Measurements from ENCODE around the gene FAM120C. TPM values are rescaled to one million over a fixed set of nuclear protein-coding genes. Genes with fewer than 3 reads are reported as not detected.

Gene FAM120C
- total and polyA plus RNA-seq, 10 of the 15 experiments (the other 5 are each of a cell fraction or from before 2014, with no cell fraction given), result 1.3 to 9.8 (median 4.9) TPM

DNA sequence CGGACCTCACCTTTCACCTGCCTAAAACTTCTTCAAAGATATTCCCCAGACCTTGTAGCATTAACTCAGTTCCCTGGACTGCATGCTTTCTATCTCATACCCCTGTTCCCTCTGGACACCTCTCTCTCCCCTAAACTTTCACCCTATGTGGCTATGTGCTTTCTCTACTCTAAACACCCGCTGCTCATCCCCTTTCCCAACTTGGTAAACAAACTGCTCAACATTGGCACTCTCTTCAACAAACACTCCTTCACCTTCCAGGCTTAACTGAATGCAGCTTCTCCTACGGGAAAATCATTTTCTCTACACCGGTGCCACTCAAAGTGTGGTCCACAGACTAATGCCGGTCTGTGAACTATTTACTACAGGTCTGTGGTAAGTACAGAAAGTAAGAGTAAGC lies 158.7 kb downstream of the FAM120C start:
- BruUV-seq (replicated peaks), result no TSS peak
- SMC1A ChIA-PET (ENCODE audit: uncharacterized antibody, unreplicated experiment), result no interaction called here

More for the DNA sequence above, 158.7 kb downstream of the FAM120C start:
- DNase-seq (ENCODE audit: low read depth, low spot score), result no peak
- H3K4me3 ChIP-seq, result no peak overlapping the region
- H3K27me3 ChIP-seq (replicated peaks in 1 of 2; ENCODE audit: control insufficient read depth in 2 of 2, insufficient read depth in 2 of 2, low read length in 1 of 2), result no peaks in the 10 kb centered on the region
- ChIA-PET RAD21 (ENCODE audit: unreplicated experiment) (no interaction called here), POLR2A (interaction anchor here (0.7 kb wide), 1 partner anchor 152 kb away, joined by 5 read pairs; no protein-coding TSS in a partner anchor), CTCF (no interaction called here)
- H3K4me1 ChIP-seq (ENCODE audit: control insufficient read depth, insufficient read depth, low read length), result no peaks in the 10 kb centered on the region
- H3K4me2 ChIP-seq (ENCODE audit: control insufficient read depth, insufficient read depth), result no peak overlapping the region
- peaks cover 0 to 1% of the 10 kb centered on the region in 2 experiments; a peak in 2 of 4 replicates for H3K36me3 ChIP-seq (ENCODE audit: control insufficient read depth in 2 of 2, insufficient read depth in 2 of 2, low read length in 1 of 2)
- no peak overlapping the region for H3K9ac ChIP-seq (ENCODE audit: control insufficient read depth, insufficient read depth, low read length)
- ATAC-seq, result no peak
- H2AFZ ChIP-seq (ENCODE audit: control insufficient read depth, low read depth, low read length), result no peak overlapping the region
- no peak for TF ChIP-seq MXI1 (IDR thresholded peaks at IDR 0.05; ENCODE audit: low read depth, low read length)
- no peak for TF ChIP-seq NRF1 (conservative IDR thresholded peaks at IDR 0.05; ENCODE audit: low read depth, low read length)
- no peak for TF ChIP-seq STAT3 (IDR thresholded peaks at IDR 0.05; ENCODE audit: low read depth, low read length)
- TF ChIP-seq TAF1 (IDR thresholded peaks at IDR 0.05; ENCODE audit: borderline replicate concordance, low read depth, low read length), result no peak
- no peak for TF ChIP-seq LARP7 (IDR thresholded peaks at IDR 0.05)
- TF ChIP-seq TBL1XR1 (IDR thresholded peaks at IDR 0.05; ENCODE audit: low read depth, low read length), result no peak
- TF ChIP-seq EED (IDR thresholded peaks at IDR 0.05; ENCODE audit: low read depth), result no peak
- TF ChIP-seq TCF12 (IDR thresholded peaks at IDR 0.05; ENCODE audit: low read depth, low read length), result no peak
- TF ChIP-seq ZNF217 (IDR thresholded peaks at IDR 0.05), result no peak
- no peak for TF ChIP-seq TCF7 (IDR thresholded peaks at IDR 0.05; ENCODE audit: borderline replicate concordance)
- no peak for TF ChIP-seq RAD21 (IDR thresholded peaks at IDR 0.05; ENCODE audit: insufficient read depth, low read depth, low read length)
- TF ChIP-seq PML (IDR thresholded peaks at IDR 0.05; ENCODE audit: low read length), result no peak
- no peak for TF ChIP-seq RAD51 (IDR thresholded peaks at IDR 0.05)
- TF ChIP-seq, protein P1, sequence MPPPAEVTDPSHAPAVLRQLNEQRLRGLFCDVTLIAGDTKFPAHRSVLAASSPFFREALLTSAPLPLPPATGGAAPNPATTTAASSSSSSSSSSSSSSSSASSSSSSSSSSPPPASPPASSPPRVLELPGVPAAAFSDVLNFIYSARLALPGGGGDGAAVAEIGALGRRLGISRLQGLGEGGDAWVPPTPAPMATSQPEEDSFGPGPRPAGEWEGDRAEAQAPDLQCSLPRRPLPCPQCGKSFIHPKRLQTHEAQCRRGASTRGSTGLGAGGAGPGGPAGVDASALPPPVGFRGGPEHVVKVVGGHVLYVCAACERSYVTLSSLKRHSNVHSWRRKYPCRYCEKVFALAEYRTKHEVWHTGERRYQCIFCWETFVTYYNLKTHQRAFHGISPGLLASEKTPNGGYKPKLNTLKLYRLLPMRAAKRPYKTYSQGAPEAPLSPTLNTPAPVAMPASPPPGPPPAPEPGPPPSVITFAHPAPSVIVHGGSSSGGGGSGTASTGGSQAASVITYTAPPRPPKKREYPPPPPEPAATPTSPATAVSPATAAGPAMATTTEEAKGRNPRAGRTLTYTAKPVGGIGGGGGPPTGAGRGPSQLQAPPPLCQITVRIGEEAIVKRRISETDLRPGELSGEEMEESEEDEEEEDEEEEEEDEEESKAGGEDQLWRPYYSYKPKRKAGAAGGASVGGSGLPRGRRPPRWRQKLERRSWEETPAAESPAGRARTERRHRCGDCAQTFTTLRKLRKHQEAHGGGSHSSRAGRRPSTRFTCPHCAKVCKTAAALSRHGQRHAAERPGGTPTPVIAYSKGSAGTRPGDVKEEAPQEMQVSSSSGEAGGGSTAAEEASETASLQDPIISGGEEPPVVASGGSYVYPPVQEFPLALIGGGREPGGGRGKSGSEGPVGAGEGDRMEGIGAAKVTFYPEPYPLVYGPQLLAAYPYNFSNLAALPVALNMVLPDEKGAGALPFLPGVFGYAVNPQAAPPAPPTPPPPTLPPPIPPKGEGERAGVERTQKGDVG (CRISPR knock-in tag; IDR thresholded peaks at IDR 0.05), result no peak
- TF ChIP-seq SUPT20H (IDR thresholded peaks at IDR 0.05; ENCODE audit: borderline replicate concordance, control insufficient read depth, low read depth, low read length), result no peak
- TF ChIP-seq, protein P2, sequence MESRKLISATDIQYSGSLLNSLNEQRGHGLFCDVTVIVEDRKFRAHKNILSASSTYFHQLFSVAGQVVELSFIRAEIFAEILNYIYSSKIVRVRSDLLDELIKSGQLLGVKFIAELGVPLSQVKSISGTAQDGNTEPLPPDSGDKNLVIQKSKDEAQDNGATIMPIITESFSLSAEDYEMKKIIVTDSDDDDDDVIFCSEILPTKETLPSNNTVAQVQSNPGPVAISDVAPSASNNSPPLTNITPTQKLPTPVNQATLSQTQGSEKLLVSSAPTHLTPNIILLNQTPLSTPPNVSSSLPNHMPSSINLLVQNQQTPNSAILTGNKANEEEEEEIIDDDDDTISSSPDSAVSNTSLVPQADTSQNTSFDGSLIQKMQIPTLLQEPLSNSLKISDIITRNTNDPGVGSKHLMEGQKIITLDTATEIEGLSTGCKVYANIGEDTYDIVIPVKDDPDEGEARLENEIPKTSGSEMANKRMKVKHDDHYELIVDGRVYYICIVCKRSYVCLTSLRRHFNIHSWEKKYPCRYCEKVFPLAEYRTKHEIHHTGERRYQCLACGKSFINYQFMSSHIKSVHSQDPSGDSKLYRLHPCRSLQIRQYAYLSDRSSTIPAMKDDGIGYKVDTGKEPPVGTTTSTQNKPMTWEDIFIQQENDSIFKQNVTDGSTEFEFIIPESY (IDR thresholded peaks at IDR 0.05), result no peak
- TF ChIP-seq, protein P3, sequence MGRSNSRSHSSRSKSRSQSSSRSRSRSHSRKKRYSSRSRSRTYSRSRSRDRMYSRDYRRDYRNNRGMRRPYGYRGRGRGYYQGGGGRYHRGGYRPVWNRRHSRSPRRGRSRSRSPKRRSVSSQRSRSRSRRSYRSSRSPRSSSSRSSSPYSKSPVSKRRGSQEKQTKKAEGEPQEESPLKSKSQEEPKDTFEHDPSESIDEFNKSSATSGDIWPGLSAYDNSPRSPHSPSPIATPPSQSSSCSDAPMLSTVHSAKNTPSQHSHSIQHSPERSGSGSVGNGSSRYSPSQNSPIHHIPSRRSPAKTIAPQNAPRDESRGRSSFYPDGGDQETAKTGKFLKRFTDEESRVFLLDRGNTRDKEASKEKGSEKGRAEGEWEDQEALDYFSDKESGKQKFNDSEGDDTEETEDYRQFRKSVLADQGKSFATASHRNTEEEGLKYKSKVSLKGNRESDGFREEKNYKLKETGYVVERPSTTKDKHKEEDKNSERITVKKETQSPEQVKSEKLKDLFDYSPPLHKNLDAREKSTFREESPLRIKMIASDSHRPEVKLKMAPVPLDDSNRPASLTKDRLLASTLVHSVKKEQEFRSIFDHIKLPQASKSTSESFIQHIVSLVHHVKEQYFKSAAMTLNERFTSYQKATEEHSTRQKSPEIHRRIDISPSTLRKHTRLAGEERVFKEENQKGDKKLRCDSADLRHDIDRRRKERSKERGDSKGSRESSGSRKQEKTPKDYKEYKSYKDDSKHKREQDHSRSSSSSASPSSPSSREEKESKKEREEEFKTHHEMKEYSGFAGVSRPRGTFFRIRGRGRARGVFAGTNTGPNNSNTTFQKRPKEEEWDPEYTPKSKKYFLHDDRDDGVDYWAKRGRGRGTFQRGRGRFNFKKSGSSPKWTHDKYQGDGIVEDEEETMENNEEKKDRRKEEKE (IDR thresholded peaks at IDR 0.05), result no peak
- TF ChIP-seq BRCA1 (IDR thresholded peaks at IDR 0.05; ENCODE audit: low read depth, low read length), result no peak
- intact Hi-C loops (cut with micrococcal nuclease; ENCODE audit: unreplicated experiment), result no loop called here
- no peaks in the 10 kb centered on the region for H3K9me3 ChIP-seq (replicated peaks; ENCODE audit: control insufficient read depth, insufficient read depth, low read length)
- FAIRE-seq, result no peak
- in situ Hi-C loops (cut with MboI), result no loop called here
- 77% methylated on average over 5 of the region's 5 CpGs for WGBS (ENCODE audit: insufficient coverage, insufficient replicate concordance, low lambda C conversion rate, missing lambda C conversion rate)
- no peaks in the 10 kb centered on the region for H3K79me2 ChIP-seq (ENCODE audit: control insufficient read depth, insufficient read depth, low read length)
- H3K27ac ChIP-seq (ENCODE audit: control insufficient read depth, insufficient read depth), result no peak overlapping the region
- H4K20me1 ChIP-seq (ENCODE audit: control insufficient read depth, insufficient read depth), result no peaks in the 10 kb centered on the region

All from GM12878 (cell line).